GM18909 (cell line): ENCODE measurements around the gene MYO15A.

Source experiments
- ATAC-seq: cut with Tn5 transposase; IDR thresholded peaks from one replicate; pipeline ENCODE4 v1.9.1; 2021; ENCODE audit warnings: mild to moderate bottlenecking; ENCODE audit not compliant: unreplicated experiment, poor library complexity

MYO15A gene

GRCh38 chr17:18105027-18105426 is 3.5 kb upstream of the MYO15A start:
- no peak for ATAC-seq

DNA sequence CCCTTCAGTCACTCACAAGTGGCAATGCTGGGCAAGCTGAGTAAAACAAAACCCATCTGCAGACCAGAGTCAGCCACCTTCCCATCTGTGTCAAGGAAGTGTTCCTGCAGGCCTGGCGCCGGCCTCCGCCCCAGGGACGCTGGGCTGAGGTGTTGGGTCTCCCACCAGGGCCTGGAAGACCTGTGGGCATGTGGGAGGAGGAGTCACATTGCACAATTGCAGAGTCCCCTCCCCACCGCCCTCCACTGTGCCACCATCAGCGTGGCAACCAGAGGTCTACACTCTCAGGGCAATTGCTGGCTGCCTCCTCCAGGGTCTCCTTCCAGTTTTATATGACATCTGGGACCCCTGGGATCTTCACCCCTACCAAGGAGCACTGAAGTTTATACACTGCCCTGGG is 3.0 kb upstream of the MYO15A start:
- ATAC-seq, result no peak

DNA sequence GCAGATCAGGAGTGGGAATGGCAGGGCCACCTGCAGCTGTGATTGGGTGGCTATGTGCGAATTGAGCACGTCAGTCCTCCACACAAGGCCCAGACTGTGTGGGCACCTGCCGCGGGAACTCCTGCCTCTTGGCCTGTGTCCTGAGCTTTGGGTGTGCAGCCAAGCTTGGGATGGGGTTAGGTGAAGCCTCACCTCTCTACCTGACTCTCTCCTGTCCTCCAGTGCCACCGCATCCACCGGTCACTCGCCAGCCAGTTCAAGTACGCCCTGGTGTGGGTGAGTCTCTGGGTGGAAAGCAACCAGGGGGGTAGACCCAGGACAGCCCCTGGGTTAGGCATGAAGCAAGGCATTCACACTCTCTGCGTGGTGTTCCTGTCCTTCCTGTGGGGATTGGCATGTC is 2.3 kb upstream of the MYO15A start:
- no peak for ATAC-seq

DNA sequence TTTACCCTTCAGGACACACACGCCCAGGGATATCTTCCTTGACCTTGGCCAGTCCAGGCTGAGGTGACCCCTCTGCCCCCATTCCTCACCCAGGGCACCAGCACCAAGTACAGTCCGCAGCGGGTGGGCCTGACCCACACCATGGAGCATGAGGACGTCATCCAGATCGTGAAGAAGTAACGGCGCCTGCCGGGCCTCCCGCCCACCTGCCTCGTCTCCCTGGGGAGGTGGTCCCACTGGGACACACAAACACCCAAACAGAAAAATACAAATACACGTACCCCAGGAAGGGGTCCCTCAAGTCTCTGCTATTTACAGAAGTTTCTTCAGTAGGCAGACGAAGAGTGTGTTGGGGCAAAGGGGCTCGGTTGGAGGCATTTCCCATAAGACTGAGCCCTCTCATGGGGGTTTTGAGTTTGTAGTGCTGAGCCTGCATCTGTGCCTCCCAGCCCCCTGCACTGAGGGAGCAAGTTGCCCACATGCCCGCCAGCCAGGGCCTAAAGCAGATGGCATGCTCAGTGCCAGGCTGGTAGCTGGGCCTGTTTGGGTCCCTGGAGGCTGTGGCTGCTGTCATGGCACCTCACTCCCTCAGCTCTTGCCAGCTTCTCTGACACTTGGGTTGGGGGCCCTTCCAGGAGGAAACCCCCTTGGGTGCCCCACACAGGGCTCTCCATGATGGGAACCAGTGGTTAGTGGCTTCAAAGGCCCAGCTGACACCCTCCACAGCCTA is 1.3 kb upstream of the MYO15A start:
- no peak for ATAC-seq

DNA sequence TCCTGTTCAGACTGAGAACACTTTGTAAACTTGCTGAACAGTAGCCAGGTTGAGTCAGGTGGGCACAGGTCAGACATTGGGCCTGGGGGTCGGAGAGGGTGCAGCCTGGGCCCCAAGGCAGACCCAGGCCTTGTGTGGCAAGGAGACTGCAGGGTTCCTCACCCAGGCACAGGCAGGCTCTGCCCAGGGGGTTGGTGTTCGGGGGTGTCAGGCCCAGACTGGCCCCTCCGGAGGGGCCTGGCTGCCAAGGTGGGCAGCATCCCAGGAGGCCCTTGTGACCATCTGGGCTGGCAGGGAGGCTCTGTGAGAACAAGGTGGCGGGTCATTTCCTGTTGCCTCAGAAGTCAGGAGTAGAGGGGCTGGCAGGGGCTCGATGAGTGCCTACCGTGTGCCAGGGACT is 585 bp upstream of the MYO15A start:
- no peak for ATAC-seq

- ATAC-seq, result no peak
These were observed 1.5 kb downstream of the MYO15A start for GRCh38 chr17:18109935-18110485.

DNA sequence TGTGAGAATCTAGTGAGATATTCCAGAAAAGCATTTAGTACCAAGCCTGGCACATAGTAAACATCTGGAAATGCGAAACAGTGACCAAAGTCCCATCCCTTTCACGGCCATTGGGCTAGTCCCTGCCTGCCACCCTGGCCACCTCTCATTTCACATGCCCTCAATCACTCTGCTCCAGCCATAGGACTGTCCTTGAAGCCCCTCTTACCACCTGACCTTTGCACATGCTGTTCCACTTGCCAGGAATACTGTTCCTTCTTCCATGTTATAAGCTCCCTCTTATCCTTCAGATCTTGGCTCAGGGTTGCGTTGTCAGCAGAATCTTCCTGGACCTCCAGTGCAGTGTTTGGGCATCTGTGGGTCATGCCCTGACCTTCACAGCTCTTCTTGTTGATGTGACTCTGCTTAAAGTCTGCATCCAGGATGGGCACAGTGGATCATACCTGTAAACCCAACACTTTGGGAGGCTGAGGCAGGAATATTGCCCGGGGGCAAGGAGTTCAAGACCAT is 2.1 kb downstream of the MYO15A start:
- no peak for ATAC-seq

- ATAC-seq, result no peak
These were observed 2.9 kb downstream of the MYO15A start for GRCh38 chr17:18111330-18111971.

DNA sequence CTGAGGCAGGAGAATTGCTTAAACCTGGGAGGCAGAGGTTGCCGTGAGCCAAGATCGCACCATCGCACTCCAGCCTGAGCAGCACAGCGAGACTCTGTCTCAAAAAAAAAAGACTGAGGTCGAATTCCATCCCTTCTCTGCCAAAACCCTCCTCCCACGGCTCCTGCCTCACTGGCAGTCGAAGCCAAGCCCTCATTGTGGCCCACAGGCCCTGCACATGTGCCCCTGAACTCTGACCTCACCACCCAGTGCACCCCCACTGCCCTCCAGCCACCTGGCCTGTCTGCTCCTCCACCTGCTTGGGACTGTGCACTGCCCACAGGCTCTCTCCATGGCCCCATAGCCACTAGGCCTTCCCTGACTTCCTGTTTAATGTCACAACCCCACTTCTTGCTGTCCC is 7.0 kb downstream of the MYO15A start:
- no peak for ATAC-seq

DNA sequence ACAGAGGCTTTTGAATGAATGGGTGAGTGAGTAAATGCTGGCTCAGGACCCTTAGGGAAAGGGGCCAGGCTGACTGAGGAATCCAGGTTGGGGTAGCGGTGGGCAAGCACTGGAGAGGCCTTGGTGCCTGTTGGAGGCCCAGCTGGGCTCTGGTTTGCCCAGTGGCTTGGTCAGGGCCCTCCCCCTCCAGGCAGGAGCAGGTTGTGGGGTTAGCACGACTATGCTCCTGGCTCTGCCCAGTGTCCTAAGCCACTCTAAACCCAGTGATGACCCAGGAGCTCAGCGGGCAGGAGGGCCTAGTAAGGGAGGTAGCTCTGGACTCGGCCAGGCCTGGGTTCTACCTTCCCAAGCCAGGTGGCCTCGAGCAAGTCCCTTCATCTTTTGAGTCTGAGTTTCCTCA is 7.5 kb downstream of the MYO15A start:
- no peak for ATAC-seq

DNA sequence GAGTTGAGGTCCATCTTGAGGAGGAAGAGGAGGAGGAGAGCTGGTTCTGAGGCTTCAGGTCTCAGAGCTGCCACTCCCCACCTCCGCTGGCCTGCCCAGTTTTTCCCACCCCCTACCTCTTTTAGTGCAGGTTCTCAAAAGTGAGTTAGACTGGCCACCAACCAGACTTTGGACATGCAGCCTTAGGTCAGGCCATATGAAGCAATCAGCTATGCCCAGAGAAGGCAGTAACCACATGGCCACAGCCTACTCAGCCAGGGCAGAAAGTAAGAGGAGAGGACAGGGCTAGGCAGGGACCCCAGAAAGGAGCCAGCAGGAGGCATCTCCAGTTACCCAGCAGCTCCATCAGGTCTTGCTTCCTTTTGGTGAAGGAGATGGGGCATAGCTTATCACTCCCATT is 9.0 kb downstream of the MYO15A start:
- no peak for ATAC-seq

DNA sequence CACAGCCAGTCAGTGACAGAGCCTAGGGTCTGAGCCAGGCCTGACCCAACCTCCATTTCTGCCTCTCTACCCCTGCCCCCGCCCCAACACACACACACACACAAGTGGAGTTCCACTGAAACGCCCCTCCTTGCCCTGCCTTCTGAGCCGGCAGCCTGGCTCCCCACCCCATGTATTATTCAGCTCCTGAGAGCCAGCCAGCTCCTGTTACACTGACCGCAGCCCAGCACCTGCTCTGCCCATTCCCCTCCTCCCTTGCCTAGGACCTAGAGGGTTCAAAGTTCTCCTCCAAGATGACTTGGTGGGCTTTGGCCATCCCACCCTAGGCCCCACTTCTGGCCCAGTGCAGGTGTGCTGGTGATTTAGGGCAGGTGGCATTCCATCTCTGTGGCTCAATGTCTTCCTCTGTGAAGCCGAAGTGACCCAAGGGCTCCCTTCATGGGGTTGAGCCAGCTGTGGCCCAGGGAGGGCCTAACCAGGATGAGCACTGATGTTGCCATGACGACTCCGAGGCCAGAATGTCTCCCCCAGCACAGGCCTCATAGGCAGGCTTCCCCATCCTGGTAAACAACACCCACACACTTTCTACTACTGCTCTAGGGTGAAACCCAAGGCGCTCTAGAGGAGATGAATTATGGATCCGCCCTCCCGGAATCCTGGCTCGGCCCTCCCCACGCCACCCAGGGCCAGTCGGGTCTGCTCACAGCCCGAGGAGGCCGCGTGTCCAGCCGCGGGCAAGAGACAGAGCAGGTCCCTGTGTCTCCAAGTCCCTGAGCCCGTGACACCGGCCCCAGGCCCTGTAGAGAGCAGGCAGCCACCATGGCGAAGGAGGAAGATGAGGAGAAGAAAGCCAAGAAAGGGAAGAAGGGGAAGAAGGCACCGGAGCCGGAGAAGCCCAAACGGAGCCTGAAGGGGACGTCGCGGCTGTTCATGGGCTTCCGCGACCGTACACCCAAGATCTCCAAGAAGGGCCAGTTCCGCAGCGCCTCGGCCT is 9.7 kb downstream of the MYO15A start:
- ATAC-seq, result no peak

DNA sequence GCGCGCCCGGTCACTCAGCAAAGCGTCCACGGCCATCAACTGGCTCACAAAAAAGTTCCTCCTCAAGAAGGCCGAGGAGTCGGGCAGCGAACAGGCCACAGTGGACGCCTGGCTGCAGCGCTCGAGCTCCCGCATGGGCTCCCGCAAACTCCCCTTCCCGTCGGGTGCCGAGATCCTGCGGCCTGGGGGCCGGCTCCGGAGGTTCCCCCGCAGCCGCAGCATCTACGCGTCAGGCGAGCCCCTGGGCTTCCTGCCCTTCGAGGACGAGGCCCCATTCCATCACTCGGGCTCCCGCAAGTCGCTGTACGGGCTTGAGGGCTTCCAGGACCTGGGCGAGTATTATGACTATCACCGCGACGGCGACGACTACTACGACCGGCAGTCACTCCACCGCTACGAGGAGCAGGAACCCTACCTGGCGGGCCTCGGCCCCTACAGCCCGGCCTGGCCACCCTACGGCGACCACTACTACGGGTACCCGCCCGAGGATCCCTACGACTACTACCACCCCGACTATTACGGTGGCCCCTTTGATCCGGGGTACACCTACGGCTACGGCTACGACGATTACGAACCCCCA is 10.7 kb downstream of the MYO15A start:
- no peak for ATAC-seq

GRCh38 chr17:18119938-18120337 is 11.4 kb downstream of the MYO15A start:
- ATAC-seq, result no peak

DNA sequence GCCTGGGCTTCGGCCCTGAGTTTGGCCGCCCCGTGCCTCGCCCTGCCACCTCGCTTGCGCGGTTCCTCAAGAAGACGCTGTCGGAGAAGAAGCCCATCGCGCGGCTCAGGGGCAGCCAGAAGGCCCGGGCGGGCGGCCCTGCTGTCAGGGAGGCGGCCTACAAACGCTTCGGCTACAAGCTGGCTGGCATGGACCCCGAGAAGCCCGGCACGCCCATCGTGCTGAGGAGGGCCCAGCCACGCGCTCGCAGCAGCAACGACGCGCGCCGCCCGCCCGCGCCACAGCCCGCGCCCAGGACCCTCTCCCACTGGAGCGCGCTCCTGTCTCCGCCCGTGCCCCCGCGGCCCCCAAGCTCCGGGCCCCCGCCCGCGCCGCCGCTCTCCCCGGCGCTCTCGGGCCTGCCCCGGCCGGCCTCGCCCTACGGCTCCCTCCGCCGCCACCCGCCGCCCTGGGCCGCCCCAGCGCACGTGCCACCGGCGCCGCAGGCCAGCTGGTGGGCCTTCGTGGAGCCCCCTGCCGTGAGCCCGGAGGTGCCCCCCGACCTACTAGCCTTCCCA is 12.0 kb downstream of the MYO15A start:
- ATAC-seq, result no peak

- no peak for ATAC-seq
These were observed 12.8 kb downstream of the MYO15A start for GRCh38 chr17:18121144-18121910.

- no peak for ATAC-seq
These were observed 14.6 kb downstream of the MYO15A start for GRCh38 chr17:18122990-18123753.

DNA sequence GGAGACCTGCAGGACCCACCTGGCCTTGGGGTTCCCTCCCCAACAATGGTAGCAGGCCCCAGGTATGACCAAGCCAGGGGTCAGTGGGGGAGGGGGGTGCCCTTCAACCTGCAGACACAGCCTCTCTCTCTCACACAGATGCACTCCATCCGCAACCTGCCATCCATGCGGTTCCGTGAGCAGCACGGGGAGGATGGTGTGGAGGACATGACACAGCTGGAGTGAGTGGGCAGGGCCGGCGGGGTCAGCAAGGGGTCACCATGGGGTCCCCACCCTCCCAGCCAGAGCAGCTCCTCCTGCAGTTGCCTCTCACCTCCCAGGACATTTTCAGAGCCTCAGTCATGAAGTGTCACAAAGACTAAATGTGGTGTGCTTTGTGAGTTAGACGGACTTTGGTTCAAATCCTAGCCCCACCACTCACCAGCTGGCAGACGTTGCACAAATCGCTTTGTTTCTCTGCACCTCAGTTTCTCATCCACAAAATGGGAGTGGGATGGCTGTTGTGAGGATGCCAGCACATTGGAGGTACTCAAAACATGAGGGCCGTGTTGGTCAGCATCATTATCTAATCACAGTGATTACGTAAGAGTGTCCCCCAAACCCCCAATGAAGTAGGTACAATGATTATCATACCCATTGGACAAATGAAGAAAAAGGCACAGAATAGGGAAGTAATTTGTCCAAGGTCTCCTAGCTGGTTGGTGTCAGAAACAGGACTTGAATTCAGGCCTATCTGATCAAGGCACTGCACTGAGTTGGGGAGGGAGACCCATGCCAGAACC is 16.0 kb downstream of the MYO15A start:
- ATAC-seq, result no peak
